Activated gamma-delta T cell treated with Interleukin-2 at 50 U/mL for 16 hours (primary cell): Measurements from ENCODE around the gene SLC25A30.

Source experiments
- DNase-seq: peaks from one replicate; pipeline ENCODE4 v3.0.0-alpha.2; 2020

The SLC25A30 gene, protein sequence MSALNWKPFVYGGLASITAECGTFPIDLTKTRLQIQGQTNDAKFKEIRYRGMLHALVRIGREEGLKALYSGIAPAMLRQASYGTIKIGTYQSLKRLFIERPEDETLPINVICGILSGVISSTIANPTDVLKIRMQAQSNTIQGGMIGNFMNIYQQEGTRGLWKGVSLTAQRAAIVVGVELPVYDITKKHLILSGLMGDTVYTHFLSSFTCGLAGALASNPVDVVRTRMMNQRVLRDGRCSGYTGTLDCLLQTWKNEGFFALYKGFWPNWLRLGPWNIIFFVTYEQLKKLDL

DNA sequence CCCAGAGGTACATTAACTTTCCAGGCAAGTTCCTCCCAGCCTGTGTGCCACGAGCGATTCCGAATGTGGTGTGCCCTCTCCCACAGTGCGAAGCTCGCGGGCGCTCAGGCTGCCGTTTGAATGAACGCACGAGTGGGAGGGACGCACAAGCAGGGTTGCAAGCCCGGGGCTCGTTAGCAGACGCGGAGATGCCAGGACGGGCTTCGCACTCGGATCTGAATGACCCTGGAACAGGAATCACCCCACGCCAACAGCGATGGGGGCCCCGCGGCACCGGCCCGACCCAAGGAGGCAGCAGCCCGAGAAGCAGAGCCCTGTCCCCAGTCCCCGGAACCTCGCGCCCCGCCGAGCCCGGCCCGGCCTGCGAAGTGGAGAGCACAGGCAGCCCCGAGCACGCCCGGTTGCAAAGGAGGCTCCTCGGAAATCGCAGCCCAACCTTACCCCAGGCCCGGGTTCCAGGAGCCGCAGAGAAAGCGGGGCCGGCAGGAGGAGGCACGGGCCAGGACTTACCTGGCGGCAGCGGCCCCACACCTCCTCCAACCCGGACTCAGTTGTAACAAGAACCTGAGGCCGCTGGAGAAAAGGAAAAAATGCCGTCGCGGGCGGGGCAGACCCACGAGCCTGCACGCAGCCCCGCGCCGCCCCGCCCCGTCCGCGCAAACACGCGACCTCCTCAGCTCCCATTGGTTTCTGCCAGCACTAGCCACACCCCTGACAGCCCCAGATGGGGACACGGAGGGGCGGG lies at the start of gene SLC25A30:
TSS of gene SLC25A30 (minus strand) at position 584 of the 745 bp plus-strand sequence. CDS start 6,948 bp downstream, outside the sequence.
- DNase-seq, result peak; percentile 90

DNA sequence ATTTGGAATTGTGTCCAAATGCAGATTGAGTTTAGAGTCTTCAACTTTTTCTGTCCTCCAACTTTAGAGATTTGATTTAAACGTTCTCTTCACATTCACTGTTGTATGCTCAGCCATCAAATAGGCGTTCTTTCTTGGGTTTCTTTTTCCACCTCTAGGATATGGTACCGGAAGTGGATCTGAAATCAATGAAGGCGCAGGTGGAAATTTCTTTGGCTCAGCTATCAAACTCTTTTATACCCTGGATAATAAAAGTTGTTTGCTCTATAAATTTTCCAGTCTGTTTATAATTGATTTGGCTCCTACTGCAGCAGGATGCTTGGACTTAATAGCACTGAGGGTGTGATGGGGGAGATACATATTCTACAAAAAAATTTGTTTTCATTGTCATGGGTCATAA lies 48.2 kb upstream of the SLC25A30 start:
- no peak for DNase-seq

DNA sequence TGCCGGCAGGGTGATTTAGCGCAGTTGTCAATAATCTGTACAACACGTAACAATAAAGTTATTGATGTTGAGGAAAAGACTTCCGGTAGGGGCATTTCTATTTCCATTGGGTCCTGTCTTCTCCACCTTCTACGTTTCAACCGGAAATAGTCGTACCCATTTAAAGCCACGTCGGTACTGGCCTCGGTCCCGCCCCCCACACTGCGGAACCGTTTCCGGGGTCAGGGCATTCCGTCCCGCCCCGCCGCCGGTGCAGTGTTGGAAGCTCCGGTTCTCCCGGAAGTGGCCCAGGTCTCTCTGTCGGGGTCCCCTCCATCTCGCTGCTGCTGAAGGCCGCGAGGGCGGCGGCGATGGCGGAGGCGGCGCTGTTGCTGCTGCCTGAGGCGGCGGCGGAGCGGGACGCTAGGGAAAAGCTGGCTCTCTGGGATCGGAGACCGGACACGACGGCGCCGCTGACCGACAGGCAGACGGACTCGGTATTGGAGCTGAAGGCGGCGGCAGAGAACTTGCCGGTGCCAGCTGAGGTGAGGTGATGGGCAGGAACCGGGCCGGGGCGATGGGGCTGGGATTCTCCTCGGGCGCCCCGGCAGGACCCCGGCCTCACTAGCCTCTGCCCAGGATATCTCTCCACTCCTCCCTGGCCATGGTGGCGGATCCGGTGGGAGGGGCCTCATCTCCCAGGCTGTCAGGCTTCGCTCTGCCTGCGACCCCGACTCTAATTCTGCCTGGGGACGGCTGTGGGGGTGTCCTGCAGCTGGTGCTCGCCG lies 46.7 kb upstream of the SLC25A30 start, which contains the start of gene COG3:
TSS of gene COG3 (plus strand) at position 253 of the 767 bp plus-strand sequence. CDS start at position 351, 98 bp downstream.
- peak; percentile 94 for DNase-seq

DNA sequence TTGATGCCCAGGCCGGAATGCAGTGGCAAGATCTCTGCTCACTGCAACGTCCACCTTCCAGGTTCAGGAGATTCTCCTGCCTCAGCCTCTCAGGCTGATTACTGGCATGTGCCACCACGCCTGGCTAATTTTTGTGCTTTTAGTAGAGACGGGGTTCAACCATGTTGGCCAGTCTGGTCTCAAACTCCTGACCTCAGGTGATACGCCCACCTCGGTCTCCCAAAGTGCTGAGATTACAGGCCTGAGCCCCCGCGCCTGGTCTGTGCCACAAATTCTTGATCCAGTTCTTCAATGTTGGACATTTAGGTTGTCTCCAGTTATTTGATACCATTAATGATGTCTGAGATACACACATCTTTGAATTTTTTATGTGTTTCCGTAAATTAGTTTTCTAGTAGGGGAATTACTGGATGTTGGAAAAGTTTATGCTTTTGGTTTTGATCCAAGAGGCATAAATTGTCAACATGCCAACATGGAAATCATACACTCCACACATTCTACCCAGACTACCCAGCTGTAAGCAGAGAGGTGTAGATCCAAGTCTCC lies 46.0 kb upstream of the SLC25A30 start:
- DNase-seq, result no peak

DNA sequence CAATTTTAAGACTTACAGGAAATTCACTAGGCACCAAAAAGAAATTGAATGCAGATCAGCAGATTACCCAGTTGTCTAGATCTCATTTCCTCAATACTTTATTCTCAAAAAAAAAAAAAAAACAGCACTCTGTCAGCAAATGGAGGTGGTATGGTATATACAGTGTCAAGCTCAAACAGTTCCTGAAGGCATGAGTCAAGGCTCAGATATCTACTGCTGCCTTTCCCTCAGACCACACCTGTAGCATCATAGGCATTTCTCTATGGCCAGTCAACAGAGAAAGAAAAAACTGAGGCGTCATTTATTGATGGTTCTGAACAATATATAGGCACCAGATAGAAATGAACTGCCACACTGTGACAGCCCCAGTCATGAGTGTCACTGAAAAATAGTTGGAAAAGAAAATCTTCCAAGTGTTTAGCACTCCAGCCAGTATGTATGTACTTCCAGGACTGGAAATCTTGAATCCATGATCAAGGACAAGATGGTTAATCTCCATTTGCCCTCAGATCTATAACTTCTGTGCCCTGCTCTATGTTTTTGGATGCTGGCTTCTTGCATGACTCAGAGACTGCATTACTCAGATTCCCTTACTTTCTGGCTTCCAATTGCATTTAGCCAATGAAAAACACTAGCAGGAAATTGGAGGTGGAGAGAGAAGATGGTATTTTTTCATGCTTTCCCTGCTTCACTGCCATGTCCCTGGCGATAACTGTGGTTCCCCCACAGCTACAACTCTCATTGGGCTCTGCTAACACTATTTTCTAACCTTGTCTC lies 38.2 kb upstream of the SLC25A30 start:
- no peak for DNase-seq

DNA sequence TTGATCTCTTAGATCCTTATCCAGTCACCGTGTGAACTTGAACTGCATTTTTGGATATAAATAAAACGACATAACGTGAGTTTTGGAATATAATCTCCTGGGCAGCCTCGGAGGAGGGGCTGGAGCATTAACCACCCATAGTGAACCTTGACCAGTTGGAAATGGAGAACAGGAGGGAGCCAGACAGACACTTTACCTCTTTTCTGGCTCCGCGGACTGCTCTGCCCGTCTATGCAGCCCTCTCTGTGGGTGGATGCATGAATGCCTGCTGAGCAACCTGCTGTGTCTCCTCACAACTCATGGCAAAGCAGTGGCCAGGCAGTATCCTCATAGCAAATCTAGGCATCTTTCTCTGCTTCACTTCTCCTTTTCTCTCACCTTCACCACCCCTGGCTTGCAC lies 36.0 kb upstream of the SLC25A30 start:
- no peak for DNase-seq

DNA sequence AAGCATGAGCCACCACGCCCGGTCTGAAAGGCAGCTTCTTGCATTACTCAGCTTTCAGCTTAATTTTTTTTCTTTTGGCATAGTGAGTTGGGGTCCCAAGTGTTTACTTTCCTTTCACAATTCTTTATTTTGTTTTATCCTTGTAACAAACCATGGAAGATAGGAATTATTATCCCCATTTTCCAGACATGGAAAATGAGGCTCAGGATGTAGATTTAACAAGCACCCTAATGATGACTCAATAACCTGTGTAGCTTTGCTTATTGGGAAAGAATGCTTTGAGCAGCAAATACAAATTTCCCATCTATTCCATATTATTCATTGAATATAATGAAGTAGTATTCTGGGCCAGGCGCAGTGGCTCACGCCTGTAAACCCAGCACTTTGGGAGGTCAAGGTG lies 33.1 kb upstream of the SLC25A30 start:
- no peak for DNase-seq

DNA sequence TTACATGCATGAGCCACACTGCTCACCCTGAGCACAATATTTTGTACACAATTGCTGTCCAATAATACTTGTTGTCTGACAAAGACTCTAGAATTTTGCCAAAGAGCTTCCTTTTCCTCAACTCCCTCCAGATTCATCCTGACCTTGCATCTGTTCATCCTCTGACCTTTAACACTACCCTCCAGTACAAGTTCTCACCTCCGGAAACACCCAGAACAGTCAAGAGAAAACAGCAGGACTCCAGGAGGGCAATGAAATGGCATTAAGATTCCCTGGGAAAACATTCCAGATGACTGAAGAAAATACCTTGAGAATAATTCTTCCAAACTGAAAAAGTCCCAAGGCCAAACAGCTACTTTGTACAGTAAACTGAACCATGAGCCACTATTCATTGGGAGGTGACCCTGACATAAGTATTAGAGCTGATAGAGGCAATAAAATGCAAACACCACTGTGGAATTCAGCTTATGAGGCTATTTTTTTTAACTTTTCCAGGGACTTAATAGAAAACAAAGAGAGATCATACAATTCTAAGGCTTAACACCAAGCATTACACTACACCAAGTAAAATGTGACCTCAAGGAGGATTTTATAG lies 30.9 kb upstream of the SLC25A30 start:
- DNase-seq, result no peak

DNA sequence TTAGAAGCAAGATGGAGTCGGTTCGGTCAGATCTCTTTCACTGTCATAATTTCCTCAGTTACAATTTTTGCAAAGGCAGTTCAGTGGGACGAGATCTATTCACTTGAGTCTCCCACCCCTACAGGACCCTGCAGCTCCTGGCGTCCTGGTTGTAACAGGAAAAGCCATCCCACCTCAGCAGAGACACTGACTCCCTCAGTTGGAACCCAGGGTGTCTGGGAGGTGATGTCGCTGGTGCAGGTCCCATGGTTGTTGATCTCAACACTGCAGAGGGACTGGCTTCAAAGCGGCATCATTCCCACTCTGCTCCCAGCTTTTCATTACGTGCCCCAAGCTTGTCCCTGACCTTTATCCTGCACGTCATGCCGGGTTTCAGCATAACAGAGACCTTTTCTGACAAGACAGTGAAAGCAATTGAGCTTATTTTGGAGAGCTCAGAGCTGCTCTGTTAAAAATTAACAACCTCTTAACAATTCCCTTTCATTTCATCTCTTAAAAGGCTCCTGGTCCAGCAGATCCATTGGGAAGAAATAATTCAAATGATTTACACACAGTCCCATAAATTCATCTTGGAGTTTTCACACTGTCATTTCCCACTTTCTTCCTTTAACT lies 29.0 kb upstream of the SLC25A30 start:
- no peak for DNase-seq

DNA sequence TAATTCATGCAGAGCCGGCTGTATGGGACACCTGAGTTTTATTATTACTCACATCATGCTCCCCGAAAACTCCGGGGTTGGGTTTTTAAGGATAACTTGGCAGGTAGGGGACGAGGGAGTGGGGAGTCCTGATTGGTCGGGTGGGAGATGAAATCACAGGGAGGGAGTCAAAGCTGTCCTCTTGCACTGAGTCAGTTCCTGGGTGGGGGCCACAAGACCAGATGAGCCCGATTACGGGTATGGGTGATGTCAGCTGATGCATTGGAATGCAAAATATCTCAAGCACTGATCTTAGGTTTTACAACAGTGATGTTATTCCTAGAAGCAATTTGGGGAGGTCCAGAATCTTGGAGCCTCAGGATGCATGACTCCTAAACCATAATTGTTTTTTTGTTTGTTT lies 28.0 kb upstream of the SLC25A30 start:
- no peak for DNase-seq

DNA sequence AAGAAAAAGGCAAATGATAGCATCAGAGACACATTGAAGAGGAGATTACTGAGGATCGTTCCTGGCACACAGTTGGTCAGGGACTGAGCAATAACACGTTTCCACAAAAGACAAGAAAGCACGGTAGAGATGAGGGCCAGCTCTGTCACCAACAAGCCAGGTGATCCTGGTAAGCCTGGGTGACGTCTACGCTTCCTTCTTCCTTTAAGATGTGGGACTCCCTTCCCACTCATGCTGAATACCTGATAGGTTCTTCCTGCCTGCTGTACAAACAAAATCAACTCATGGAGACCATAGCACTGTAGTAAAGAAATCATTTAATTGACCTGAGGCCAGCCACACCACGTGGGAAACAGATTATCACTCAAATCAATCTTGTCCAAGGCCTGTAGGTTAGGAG lies 26.9 kb upstream of the SLC25A30 start:
- no peak for DNase-seq

DNA sequence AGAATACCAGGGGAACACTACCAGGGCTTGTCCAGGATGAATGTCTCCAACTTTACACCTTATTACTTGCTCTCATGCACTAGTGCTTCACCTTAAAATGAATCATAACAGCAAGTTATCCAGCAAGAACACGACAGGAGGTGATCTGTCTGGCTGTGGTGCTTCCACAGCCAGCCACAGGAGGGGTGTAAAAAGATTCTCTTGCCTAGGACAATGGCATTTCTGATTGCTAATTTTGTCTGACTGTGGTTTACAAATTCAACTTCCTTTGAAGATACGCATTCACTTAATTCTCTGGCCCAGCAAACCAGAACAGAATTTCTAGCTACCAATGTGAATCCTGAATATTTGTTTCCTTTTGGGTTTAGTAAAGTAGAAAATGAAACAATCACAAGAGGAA lies 23.5 kb upstream of the SLC25A30 start:
- no peak for DNase-seq

DNA sequence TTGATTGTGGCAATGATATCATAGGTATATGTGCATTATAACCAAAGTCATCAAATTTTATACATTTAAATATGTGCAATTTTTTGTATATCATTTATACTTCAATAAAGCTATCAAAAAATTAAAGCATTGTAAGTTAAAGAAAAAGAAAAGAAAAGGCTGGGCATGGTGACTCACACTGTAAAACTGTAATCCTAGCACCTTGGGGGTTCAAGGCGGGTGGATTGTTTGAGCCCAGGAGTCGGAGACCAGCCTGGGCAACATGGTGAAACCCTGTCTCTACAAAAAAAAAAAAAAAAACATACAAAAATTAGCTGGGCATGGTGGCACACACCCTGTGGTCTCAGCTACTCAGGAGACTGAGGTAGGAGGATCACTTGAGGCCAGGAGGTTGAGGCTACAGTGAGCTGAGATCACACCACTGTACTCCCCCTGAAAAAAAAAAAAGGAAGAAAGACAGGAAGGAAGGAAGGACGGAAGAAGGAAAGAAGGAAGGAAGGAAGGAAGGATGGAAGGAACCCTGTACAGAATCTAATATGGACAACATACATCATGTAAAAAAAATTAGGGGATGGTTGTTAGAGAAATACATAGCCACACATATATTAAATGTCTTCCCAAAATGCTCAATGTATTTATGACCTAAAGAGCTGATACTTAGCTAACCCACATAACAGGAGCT lies 21.7 kb upstream of the SLC25A30 start:
- DNase-seq, result no peak

DNA sequence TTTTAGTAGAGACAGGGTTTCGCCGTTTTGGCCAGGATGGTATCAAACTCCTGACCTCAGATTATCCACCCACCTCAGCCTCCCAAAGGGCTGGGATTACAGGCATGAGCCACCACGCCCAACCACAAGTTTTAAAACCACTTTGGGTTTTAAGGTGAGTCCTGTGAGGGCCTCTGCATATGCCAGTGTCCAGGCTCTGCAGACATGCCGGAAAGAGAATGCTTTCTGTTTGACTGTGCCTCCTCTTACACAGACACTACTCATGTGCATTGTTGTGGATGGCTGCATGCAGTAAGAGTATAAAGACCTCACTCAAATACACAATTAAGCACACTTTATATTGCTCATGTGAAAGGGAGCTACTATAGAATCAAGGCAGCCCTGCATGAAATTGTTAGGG lies 20.8 kb upstream of the SLC25A30 start:
- no peak for DNase-seq

DNA sequence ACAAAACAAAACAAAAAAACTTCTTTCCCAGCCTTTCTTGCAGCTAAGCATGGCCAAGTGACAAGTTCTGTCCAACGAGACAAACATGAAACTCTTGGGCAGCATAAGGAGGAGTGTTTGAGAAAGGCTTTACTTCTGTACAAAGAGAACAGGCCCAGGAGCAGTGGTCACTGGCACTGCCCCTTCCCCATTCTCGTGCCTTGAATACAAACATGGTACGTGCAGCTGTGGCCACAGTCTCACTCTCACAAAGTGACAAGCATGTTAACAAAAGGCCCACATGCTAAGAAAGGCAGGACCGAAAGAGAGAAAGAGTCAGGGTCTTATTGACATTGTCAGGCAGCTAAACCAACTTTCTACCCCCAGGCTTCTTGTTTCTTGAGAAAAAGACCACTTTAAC lies 19.8 kb upstream of the SLC25A30 start:
- DNase-seq, result no peak

DNA sequence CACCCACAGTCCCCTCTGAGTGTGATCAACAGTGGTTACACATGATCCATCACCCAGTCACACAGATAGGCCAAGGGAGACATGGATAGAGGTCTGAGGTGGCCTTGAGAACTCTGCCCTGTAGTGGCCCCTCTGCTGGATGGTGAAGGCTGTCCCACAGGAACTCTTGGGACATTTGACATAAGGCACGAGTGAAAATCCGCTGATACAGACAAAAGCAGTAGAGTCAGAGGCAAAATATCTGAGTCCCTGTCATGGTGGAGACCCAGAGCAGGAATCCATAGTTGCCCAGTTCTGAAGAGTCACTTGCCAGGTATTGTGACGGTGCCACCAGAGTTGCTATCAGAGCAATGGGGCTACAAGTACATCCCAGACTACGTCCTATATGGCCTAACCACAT lies 18.8 kb upstream of the SLC25A30 start:
- no peak for DNase-seq

DNA sequence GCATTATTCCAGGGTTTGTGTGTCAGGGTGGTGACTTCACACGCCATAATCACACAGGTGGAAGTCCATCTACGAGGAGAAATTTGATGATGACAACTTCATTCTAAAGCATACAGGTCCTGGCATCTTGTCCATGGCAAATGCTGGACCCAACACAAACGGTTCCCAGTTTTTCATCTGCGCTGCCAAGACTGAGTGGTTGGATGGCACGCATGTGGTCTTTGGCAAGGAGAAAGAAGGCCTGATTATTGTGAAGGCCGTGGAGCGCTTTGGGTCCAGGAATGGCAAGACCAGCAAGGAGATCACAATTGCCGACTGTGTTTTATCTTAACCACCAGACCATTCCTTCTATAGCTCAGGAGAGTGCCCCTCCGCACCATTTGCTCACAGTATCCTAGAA lies 18.2 kb upstream of the SLC25A30 start:
- no peak for DNase-seq

DNA sequence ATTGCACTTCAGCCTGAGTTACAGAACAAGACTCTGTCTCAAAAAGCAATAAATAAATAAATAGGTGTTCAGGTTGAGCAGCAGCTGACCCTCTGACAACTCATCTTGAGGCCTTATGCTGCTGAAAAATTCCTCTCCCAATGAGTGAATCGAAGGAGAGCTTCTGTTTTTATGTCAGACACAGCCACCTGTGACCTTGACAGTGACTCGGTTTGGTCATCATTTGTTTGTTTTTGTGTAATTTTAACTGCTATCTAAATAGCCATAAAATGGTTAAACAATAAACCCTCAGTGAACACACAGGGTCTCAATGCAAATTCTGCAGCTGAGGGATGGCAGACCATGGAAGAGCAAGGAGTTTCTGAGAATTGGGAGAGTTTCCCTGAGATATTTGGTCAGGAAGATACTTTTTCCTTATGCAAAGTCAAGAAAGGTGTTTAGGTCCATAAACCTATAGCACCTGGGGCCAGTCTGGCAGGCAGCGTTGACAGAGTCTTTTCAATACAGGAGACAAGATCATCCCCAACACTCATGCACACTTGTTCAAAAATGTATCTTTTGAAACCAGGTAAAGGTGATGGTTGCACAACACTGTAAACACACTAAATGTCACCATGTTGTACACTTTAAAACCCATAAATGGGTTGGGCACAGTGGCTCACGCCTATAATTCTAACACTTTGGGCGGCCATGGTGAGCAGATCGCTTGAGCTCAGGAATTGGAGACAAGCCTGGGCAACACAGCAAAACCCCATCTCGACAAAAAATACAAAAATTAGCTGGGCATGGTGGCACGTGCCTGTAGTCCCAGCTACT lies 16.6 kb upstream of the SLC25A30 start:
- DNase-seq, result no peak

DNA sequence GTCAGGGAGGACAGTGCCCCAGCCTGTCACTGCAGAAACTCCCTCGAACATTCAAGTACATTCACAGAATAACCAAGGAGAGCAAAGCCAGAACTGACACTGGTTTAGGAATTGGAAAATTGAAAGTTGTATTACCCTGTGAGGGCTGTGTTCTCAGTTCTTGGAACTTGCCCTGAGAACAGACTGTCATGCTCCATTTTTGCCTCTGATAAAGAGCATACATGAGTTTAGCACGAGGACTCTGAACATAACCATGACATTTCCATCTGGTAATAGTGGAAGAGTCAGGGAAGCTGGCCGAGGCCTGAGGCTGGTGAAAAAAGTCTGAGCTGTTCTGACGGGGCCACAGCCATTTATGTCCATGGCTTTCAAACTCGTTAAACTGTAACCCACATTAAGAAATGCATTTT lies 15.2 kb upstream of the SLC25A30 start:
- DNase-seq, result no peak

DNA sequence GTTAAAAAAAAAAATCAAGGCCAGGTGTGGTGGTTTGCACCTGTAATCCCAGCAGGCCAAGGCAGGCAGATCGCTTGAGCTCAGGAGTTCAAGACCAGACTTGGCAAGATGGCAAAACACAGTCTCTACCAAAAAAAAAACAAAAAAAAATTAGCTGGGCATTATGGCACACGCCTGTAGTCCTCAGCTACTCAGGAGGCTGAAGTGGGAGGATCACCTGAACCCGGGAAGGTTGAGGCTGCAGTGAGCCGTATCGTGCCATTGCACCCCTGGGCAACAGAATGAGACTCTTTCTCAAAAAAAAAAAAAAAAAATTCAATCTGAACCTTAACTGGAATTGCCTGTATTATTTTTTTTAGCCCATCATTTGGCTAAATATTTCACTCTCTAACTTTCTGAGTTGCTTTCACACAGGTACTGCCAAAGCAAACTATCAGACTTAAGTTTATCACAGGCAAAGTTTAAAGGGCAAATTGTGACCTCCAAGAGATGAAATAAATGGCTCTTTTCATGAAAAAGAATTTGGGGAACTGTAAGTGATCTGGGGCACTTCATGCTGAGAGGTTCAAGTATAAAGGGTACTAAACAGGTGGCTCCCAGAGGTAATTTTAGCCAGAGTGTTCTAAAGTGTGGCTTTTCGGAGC lies 14.7 kb upstream of the SLC25A30 start:
- no peak for DNase-seq
